Vagina (tissue), 2 donors: ENCODE results near the gene SLC4A1AP. TPM values are rescaled to one million over a fixed set of nuclear protein-coding genes. Genes with fewer than 3 reads are reported as not detected.

ENCODE experiments used
- DNase-seq, 2 donors: peaks; one replicate each; pipeline ENCODE4 v3.0.0-alpha.2; 2017; ENCODE audit errors: extremely low spot score in 2 of 2
- H3K27ac ChIP-seq: fragments of 200-600 bp; sonication (generic); one replicate; pipeline ENCODE4 v1.5.1; 2019
- H3K27me3 ChIP-seq: fragments of 200-600 bp; sonication (generic); one replicate; pipeline ENCODE4 v1.5.1; 2019
- H3K36me3 ChIP-seq, 2 donors: fragments of 200-600 bp; sonication (generic); one replicate each; pipeline ENCODE4 v1.5.1; 2017 to 2019
- H3K4me1 ChIP-seq: fragments of 200-600 bp; sonication (generic); one replicate; pipeline ENCODE4 v1.5.1; 2019
- H3K4me3 ChIP-seq, 2 donors: fragments of 200-600 bp; sonication (generic); 1 replicate in 1 of 2; 2 replicates in 1 of 2; pipeline ENCODE4 v1.5.1; 2016 to 2019
- H3K9me3 ChIP-seq: fragments of 200-600 bp; sonication (generic); one replicate; pipeline ENCODE4 v1.5.1; 2019
- CTCF ChIP-seq, 3 experiments: fragments of 450-650 bp in 2 of 3; fragments of 200-600 bp in 1 of 3; sonication (generic) in 1 of 3; IDR thresholded peaks; one replicate each; pipeline ENCODE4 v1.5.1; 2017 to 2019; ENCODE audit warnings: antibody characterized with exemption in 3 of 3, mild to moderate bottlenecking in 2 of 3, moderate library complexity in 2 of 3
- POLR2A ChIP-seq, 2 donors: fragments of 450-650 bp; IDR thresholded peaks; one replicate each; pipeline ENCODE4 v1.6.1; 2017; ENCODE audit warnings: antibody characterized with exemption in 2 of 2, mild to moderate bottlenecking in 2 of 2, moderate library complexity in 2 of 2
- POLR2AphosphoS5 ChIP-seq, 2 donors: sonication (generic); formaldehyde crosslinking; IDR thresholded peaks; one replicate each; pipeline ENCODE4 v1.9.0; 2017; ENCODE audit warnings: antibody characterized with exemption in 2 of 2, mild to moderate bottlenecking in 2 of 2, low read depth in 1 of 2; ENCODE audit not compliant: insufficient read depth in 1 of 2
- intact Hi-C: fragments of 100-400 bp; cut with DNase I; formaldehyde crosslinking; loops from one replicate; pipeline ENCODE4 v1.15.1; 2023
- total RNA-seq: library from RNA; depleted of rRNA; stranded (reverse); fragments of >200 nt; gene quantifications from one replicate; pipeline ENCODE4 v1.2.3, GENCODE V29; 2016

SLC4A1AP gene
- total RNA-seq, 1 donor from 2014 or later, result 21.9 TPM

GRCh38 chr2:27707462-27708256, 44.0 kb downstream of the SLC4A1AP start:
- TF ChIP-seq POLR2A (IDR thresholded peaks at IDR 0.05) (no peak), POLR2AphosphoS5 (IDR thresholded peaks at IDR 0.05; ENCODE audit: insufficient read depth in 1 of 2, low read depth in 1 of 2) (peak in 1 of 2 donors; percentile 59), CTCF (IDR thresholded peaks at IDR 0.05) (no peak)
- peak overlapping the region; percentile 87 for H3K27ac ChIP-seq
- H3K4me3 ChIP-seq, result no peak overlapping the region
- intact Hi-C loops, result loop anchor here (5.0 to 10.0 kb wide), 2 partner anchors 247 to 685 kb away; partner anchors contain the start of gene FOSL2
- no peak for DNase-seq
- no peaks in the 10 kb centered on the region for H3K27me3 ChIP-seq
- H3K36me3 ChIP-seq, result no peaks in the 10 kb centered on the region
- H3K9me3 ChIP-seq, result no peaks in the 10 kb centered on the region
- peaks cover 23% of the 10 kb centered on the region for H3K4me1 ChIP-seq

- DNase-seq, result no peak
Measured at GRCh38 chr2:27708257-27708654, 44.6 kb downstream of the SLC4A1AP start.

GRCh38 chr2:27708666-27709065, 45.0 kb downstream of the SLC4A1AP start:
- Histone ChIP-seq H3K9me3 (no peaks in the 10 kb centered on the region), H3K4me3 (no peak overlapping the region), H3K27ac (peak overlapping the region; percentile 87), H3K4me1 (peaks cover 20% of the 10 kb centered on the region), H3K27me3 (no peaks in the 10 kb centered on the region), H3K36me3 (no peaks in the 10 kb centered on the region)
- TF ChIP-seq POLR2A (IDR thresholded peaks at IDR 0.05) (no peak), CTCF (IDR thresholded peaks at IDR 0.05) (no peak), POLR2AphosphoS5 (IDR thresholded peaks at IDR 0.05; ENCODE audit: insufficient read depth in 1 of 2, low read depth in 1 of 2) (no peak)
- intact Hi-C loops, result loop anchor here (5.0 to 10.0 kb wide), 2 partner anchors 246 to 684 kb away; partner anchors contain the start of gene FOSL2
- no peak for DNase-seq

More at GRCh38 chr2:27708257-27708654, 44.6 kb downstream of the SLC4A1AP start:
- no peak overlapping the region for H3K4me3 ChIP-seq
- TF ChIP-seq POLR2AphosphoS5 (IDR thresholded peaks at IDR 0.05; ENCODE audit: insufficient read depth in 1 of 2, low read depth in 1 of 2) (no peak), POLR2A (IDR thresholded peaks at IDR 0.05) (no peak), CTCF (IDR thresholded peaks at IDR 0.05) (no peak)
- no peaks in the 10 kb centered on the region for H3K36me3 ChIP-seq
- H3K27ac ChIP-seq, result peak overlapping the region; percentile 87
- H3K27me3 ChIP-seq, result no peaks in the 10 kb centered on the region
- intact Hi-C loops, result loop anchor here (5.0 to 10.0 kb wide), 2 partner anchors 247 to 684 kb away; partner anchors contain the start of gene FOSL2
- peaks cover 23% of the 10 kb centered on the region for H3K4me1 ChIP-seq
- H3K9me3 ChIP-seq, result no peaks in the 10 kb centered on the region

- Histone ChIP-seq H3K27ac (peak overlapping the region; percentile 87), H3K27me3 (no peaks in the 10 kb centered on the region), H3K9me3 (no peaks in the 10 kb centered on the region), H3K4me1 (peaks cover 16% of the 10 kb centered on the region), H3K36me3 (no peaks in the 10 kb centered on the region), H3K4me3 (no peak overlapping the region)
- intact Hi-C loops, result loop anchor here (5.0 to 10.0 kb wide), 2 partner anchors 245 to 683 kb away; partner anchors contain the start of gene FOSL2
- TF ChIP-seq POLR2AphosphoS5 (IDR thresholded peaks at IDR 0.05; ENCODE audit: insufficient read depth in 1 of 2, low read depth in 1 of 2) (no peak), CTCF (IDR thresholded peaks at IDR 0.05) (no peak), POLR2A (IDR thresholded peaks at IDR 0.05) (no peak)
- no peak for DNase-seq
Measured at GRCh38 chr2:27709326-27709725, 45.6 kb downstream of the SLC4A1AP start.
